ENCODE data around the gene CEP170B.

- TF ChIP-seq PHF8 (conservative IDR thresholded peaks at IDR 0.05; ENCODE audit: low read depth, low read length) (no peak), ZNF274 (IDR thresholded peaks at IDR 0.05; ENCODE audit: borderline replicate concordance, extremely low read depth, low read length) (no peak), EZH2 (IDR thresholded peaks at IDR 0.05; ENCODE audit: low read depth, low read length, severe bottlenecking) (no peak), POLR2AphosphoS5 (IDR thresholded peaks at IDR 0.05; ENCODE audit: low read depth, low read length) (no peak), HDAC6 (IDR thresholded peaks at IDR 0.05; ENCODE audit: low read depth, low read length) (no peak), JUN (IDR thresholded peaks at IDR 0.05; ENCODE audit: low read depth, low read length) (no peak), SP1 (IDR thresholded peaks at IDR 0.05; ENCODE audit: low read depth, low read length) (no peak), CBX8 (IDR thresholded peaks at IDR 0.05; ENCODE audit: borderline replicate concordance, low read depth, low read length) (no peak), SP2 (IDR thresholded peaks at IDR 0.05; ENCODE audit: low read length) (no peak), E2F6 (IDR thresholded peaks at IDR 0.05) (0 out of 2 replicates have a peak, but pooled peaks have one; percentile 29), CHD2 (IDR thresholded peaks at IDR 0.05; ENCODE audit: low read length) (no peak), EP300 (IDR thresholded peaks at IDR 0.05; ENCODE audit: borderline replicate concordance in 1 of 2, low read depth in 2 of 2, low read length in 2 of 2) (no peak)
- TF ChIP-seq, protein P1, sequence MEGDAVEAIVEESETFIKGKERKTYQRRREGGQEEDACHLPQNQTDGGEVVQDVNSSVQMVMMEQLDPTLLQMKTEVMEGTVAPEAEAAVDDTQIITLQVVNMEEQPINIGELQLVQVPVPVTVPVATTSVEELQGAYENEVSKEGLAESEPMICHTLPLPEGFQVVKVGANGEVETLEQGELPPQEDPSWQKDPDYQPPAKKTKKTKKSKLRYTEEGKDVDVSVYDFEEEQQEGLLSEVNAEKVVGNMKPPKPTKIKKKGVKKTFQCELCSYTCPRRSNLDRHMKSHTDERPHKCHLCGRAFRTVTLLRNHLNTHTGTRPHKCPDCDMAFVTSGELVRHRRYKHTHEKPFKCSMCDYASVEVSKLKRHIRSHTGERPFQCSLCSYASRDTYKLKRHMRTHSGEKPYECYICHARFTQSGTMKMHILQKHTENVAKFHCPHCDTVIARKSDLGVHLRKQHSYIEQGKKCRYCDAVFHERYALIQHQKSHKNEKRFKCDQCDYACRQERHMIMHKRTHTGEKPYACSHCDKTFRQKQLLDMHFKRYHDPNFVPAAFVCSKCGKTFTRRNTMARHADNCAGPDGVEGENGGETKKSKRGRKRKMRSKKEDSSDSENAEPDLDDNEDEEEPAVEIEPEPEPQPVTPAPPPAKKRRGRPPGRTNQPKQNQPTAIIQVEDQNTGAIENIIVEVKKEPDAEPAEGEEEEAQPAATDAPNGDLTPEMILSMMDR (IDR thresholded peaks at IDR 0.05; ENCODE audit: control extremely low read depth in 1 of 3, insufficient read depth in 1 of 3, low read depth in 1 of 3, low read length in 3 of 3), result no peak
Measured at GRCh38 chr14:104856157-104856868, 8.8 kb upstream of the CEP170B start.

Measured in H1 (cell line).